Prostate gland (tissue), 2 donors: Measurements from ENCODE around the gene ACY1. TPM values are rescaled to one million over a fixed set of nuclear protein-coding genes. Genes with fewer than 3 reads are reported as not detected.

Experiments
- DNase-seq: peaks from one replicate; pipeline ENCODE4 v3.0.0-alpha.2; 2019; ENCODE audit warnings: low spot score
- H3K27ac ChIP-seq, 2 donors: fragments of 200-600 bp; sonication (generic); 2 replicates each; pipeline ENCODE4 v1.5.1; 2017 to 2019
- H3K27me3 ChIP-seq: fragments of 200-600 bp; sonication (generic); replicated peaks from 2 replicates; pipeline ENCODE4 v1.5.1; 2019; ENCODE audit not compliant: insufficient read depth
- H3K36me3 ChIP-seq, 2 donors: fragments of 200-600 bp; sonication (generic); 1 replicate in 1 of 2; 2 replicates in 1 of 2; pipeline versions ENCODE4 v1.5.1 to v1.8.1; 2017 to 2019
- H3K4me1 ChIP-seq: fragments of 200-600 bp; sonication (generic); replicated peaks from 2 replicates; pipeline ENCODE4 v1.5.1; 2019
- H3K4me3 ChIP-seq, 2 donors: fragments of 200-600 bp; sonication (generic); 2 replicates each; pipeline ENCODE4 v1.5.1; 2017 to 2019
- H3K9me3 ChIP-seq: fragments of 200-600 bp; sonication (generic); 2 replicates; pipeline ENCODE4 v1.5.1; 2017
- CTCF ChIP-seq, 4 experiments: fragments of 200-600 bp in 2 of 4; fragments of 450-650 bp in 2 of 4; sonication (generic) in 2 of 4; IDR thresholded peaks; 1 replicate in 3 of 4; 2 replicates in 1 of 4; pipeline ENCODE4 v1.5.1; 2016 to 2019; ENCODE audit warnings: antibody characterized with exemption in 4 of 4, mild to moderate bottlenecking in 2 of 4, moderate library complexity in 2 of 4
- POLR2A ChIP-seq: fragments of 450-650 bp; IDR thresholded peaks from one replicate; pipeline ENCODE4 v1.6.1; 2016; ENCODE audit warnings: antibody characterized with exemption, mild to moderate bottlenecking
- POLR2AphosphoS5 ChIP-seq: sonication (generic); formaldehyde crosslinking; IDR thresholded peaks from one replicate; pipeline ENCODE4 v1.6.1; 2017; ENCODE audit warnings: antibody characterized with exemption
- WGBS: methylation state at CpG from one replicate; pipeline ENCODE4 v1.1.5; 2018; 5-methylcytosine and 5-hydroxymethylcytosine counted together
- intact Hi-C: fragments of 100-400 bp; cut with DNase I; formaldehyde crosslinking; loops from one replicate; pipeline ENCODE4 v1.14.2; 2022
- total RNA-seq, 2 donors: library from RNA; depleted of rRNA; stranded (reverse); fragments of >200 nt; gene quantifications; one replicate each; pipeline ENCODE4 v1.1.0, GENCODE V29; 2016

The ACY1 gene
- total RNA-seq, 2 donors from 2014 or later: 42.1 to 82.6 TPM

GRCh38 chr3:51968170-51968775 is 15.1 kb upstream of the ACY1 start:
- TF ChIP-seq CTCF (IDR thresholded peaks at IDR 0.05): no peak
- no peak for TF ChIP-seq POLR2AphosphoS5
- TF ChIP-seq POLR2A: no peak
- Histone ChIP-seq H3K9me3 (no peaks in the 10 kb centered on the region), H3K36me3 (no peaks in the 10 kb centered on the region), H3K4me3 (peak overlapping the region; percentile 63 to 83), H3K4me1 (peaks cover 10% of the 10 kb centered on the region), H3K27ac (peak overlapping the region; percentile 84 to 93), H3K27me3 (no peaks in the 10 kb centered on the region)
- 13% methylated on average over 7 of the region's 11 CpGs for WGBS
- DNase-seq: no peak
- intact Hi-C loops: no loop called here

GRCh38 chr3:51968883-51969678 is 14.3 kb upstream of the ACY1 start:
- Histone ChIP-seq H3K9me3 (no peaks in the 10 kb centered on the region), H3K4me3 (no peak overlapping the region), H3K4me1 (peaks cover 12% of the 10 kb centered on the region), H3K27ac (no peak overlapping the region), H3K36me3 (no peaks in the 10 kb centered on the region), H3K27me3 (no peaks in the 10 kb centered on the region)
- no peak for DNase-seq
- 81% methylated on average over 6 of the region's 6 CpGs for WGBS
- no peak for TF ChIP-seq CTCF (IDR thresholded peaks at IDR 0.05)
- no peak for TF ChIP-seq POLR2AphosphoS5
- no peak for TF ChIP-seq POLR2A
- intact Hi-C loops: no loop called here

GRCh38 chr3:51969841-51970240 is 13.5 kb upstream of the ACY1 start:
- no peak for TF ChIP-seq POLR2AphosphoS5
- TF ChIP-seq POLR2A: no peak
- TF ChIP-seq CTCF (IDR thresholded peaks at IDR 0.05): no peak
- no peaks in the 10 kb centered on the region for H3K36me3 ChIP-seq
- intact Hi-C loops: no loop called here
- H3K27me3 ChIP-seq: no peaks in the 10 kb centered on the region
- WGBS: 74% methylated on average over 4 of the region's 4 CpGs
- no peak for DNase-seq
- H3K27ac ChIP-seq: no peak overlapping the region
- H3K4me1 ChIP-seq: peaks cover 19% of the 10 kb centered on the region
- H3K4me3 ChIP-seq: no peak overlapping the region
- no peaks in the 10 kb centered on the region for H3K9me3 ChIP-seq

GRCh38 chr3:51970606-51971300 is 12.6 kb upstream of the ACY1 start:
- intact Hi-C loops: no loop called here
- DNase-seq: no peak
- H3K4me3 ChIP-seq: no peak overlapping the region
- WGBS: 73% methylated on average over 6 of the region's 6 CpGs
- H3K27me3 ChIP-seq: no peaks in the 10 kb centered on the region
- H3K9me3 ChIP-seq: no peaks in the 10 kb centered on the region
- H3K27ac ChIP-seq: no peak overlapping the region
- H3K36me3 ChIP-seq: no peaks in the 10 kb centered on the region
- TF ChIP-seq CTCF (IDR thresholded peaks at IDR 0.05) (no peak), POLR2A (no peak), POLR2AphosphoS5 (no peak)
- H3K4me1 ChIP-seq: peaks cover 22% of the 10 kb centered on the region
